H1 (cell line): Measurements from ENCODE around the gene MYORG. TPM values are rescaled to one million over a fixed set of nuclear protein-coding genes. Genes with fewer than 3 reads are reported as not detected.

Experiments used
- BACH1 ChIP-seq: IDR thresholded peaks from 2 replicates; pipeline ENCODE4 v1.6.1; 2012; ENCODE audit warnings: low read length, improper control_type of control experiment
- BCL11A ChIP-seq, 2 experiments: IDR thresholded peaks; one replicate each; pipeline ENCODE4 v1.6.1; 2011; ENCODE audit warnings: low read depth in 2 of 2, low read length in 2 of 2, mild to moderate bottlenecking in 2 of 2
- BRCA1 ChIP-seq: IDR thresholded peaks from 2 replicates; pipeline ENCODE4 v1.6.1; 2012; ENCODE audit warnings: low read depth, low read length, improper control_type of control experiment
- CEBPB ChIP-seq: IDR thresholded peaks from 2 replicates; pipeline ENCODE4 v1.6.1; 2012; ENCODE audit warnings: low read depth, low read length
- EZH2 ChIP-seq: fragments of 200-600 bp; sonication (generic); IDR thresholded peaks from 2 replicates; pipeline ENCODE4 v1.7.1; 2012; ENCODE audit warnings: low read depth, mild to moderate bottlenecking, moderate library complexity, low read length, inconsistent platforms; ENCODE audit not compliant: severe bottlenecking
- FOSL1 ChIP-seq: IDR thresholded peaks from 2 replicates; pipeline ENCODE4 v1.6.1; 2011; ENCODE audit warnings: mild to moderate bottlenecking, low read depth, low read length, moderate library complexity; ENCODE audit not compliant: insufficient read depth
- HDAC2 ChIP-seq, 2 experiments: fragments of 300-600 bp in 1 of 2; sonication (generic) in 1 of 2; IDR thresholded peaks; 2 replicates each; pipeline ENCODE4 v1.6.1; 2011 to 2012; ENCODE audit warnings: low read depth in 2 of 2, low read length in 2 of 2, mild to moderate bottlenecking in 2 of 2, moderate library complexity in 2 of 2, borderline replicate concordance in 1 of 2, inconsistent platforms in 1 of 2
- KDM4A ChIP-seq: IDR thresholded peaks from one replicate; pipeline ENCODE4 v1.7.1; 2012; ENCODE audit warnings: low read depth, mild to moderate bottlenecking, moderate library complexity, low read length, inconsistent platforms; ENCODE audit not compliant: severe bottlenecking
- NANOG ChIP-seq: IDR thresholded peaks from 2 replicates; pipeline ENCODE4 v1.6.1; 2011; ENCODE audit warnings: low read length, low read depth, mild to moderate bottlenecking, inconsistent platforms; ENCODE audit not compliant: insufficient read depth, poor library complexity, severe bottlenecking
- NRF1 ChIP-seq: IDR thresholded peaks from 2 replicates; pipeline ENCODE4 v1.6.1; 2011; ENCODE audit warnings: mild to moderate bottlenecking, low read depth, low read length, improper control_type of control experiment
- POLR2A ChIP-seq, 2 experiments: IDR thresholded peaks; 1 replicate in 1 of 2; 2 replicates in 1 of 2; pipeline ENCODE4 v1.6.1; 2011; ENCODE audit warnings: low read depth in 2 of 2, low read length in 2 of 2, mild to moderate bottlenecking in 2 of 2; ENCODE audit errors: control extremely low read depth in 1 of 2
- POLR2AphosphoS5 ChIP-seq: IDR thresholded peaks from 2 replicates; pipeline ENCODE4 v1.6.1; 2011; ENCODE audit warnings: low read depth, low read length
- SAP30 ChIP-seq: fragments of 300-600 bp; sonication (generic); IDR thresholded peaks from 2 replicates; pipeline ENCODE4 v1.7.1; 2012; ENCODE audit warnings: low read length, moderate library complexity, mild to moderate bottlenecking, inconsistent platforms; ENCODE audit not compliant: insufficient read depth, insufficient replicate concordance
- SP2 ChIP-seq: IDR thresholded peaks from 2 replicates; pipeline ENCODE4 v1.6.1; 2012; ENCODE audit warnings: mild to moderate bottlenecking, low read length, inconsistent platforms
- SUZ12 ChIP-seq: fragments of 200-600 bp; sonication (generic); IDR thresholded peaks from 2 replicates; pipeline ENCODE4 v1.6.1; 2012; ENCODE audit warnings: mild to moderate bottlenecking, inconsistent platforms, low read length, moderate library complexity, mixed read lengths
- polyA plus RNA-seq, 7 experiments: library from polyadenylated mRNA; depleted of rRNA in 3 of 7; stranded (reverse) in 5 of 7; unstranded in 2 of 7; fragments of >200 nt in 5 of 7; fragments of 200-250 nt in 2 of 7; gene quantifications; 1 replicate in 5 of 7; 2 replicates in 1 of 7; 4 replicates in 1 of 7; pipeline versions ENCODE4 v1.2.1 to v1.2.3, GENCODE V29; 2011 to 2013; ENCODE audit warnings: missing spikeins in 2 of 7, mixed read lengths in 2 of 7
- total RNA-seq: library from RNA; stranded (reverse); fragmentation: NEBNext Ultra II Directional; extraction: Animal tissue kit (Norgen Biotek cat#: 25700); gene quantifications from 2 replicates; pipeline ENCODE4 v1.2.1, GENCODE V29; 2021
- TF ChIP-seq, protein P1 (sequence below): IDR thresholded peaks from 2 replicates; pipeline ENCODE4 v1.6.1; 2012; ENCODE audit warnings: low read length, inconsistent platforms
- TF ChIP-seq, protein P2 (sequence below): IDR thresholded peaks from 2 replicates; pipeline ENCODE4 v1.6.1; 2012; ENCODE audit warnings: inconsistent platforms
- TF ChIP-seq, protein P3 (sequence below), 3 experiments: IDR thresholded peaks; 1 replicate in 2 of 3; 2 replicates in 1 of 3; pipeline versions ENCODE4 v1.5.1 to v1.6.1; 2011; ENCODE audit warnings: low read length in 3 of 3, mild to moderate bottlenecking in 3 of 3, inconsistent platforms in 2 of 3, low read depth in 1 of 3, moderate library complexity in 1 of 3; ENCODE audit not compliant: insufficient read depth in 1 of 3; ENCODE audit errors: control extremely low read depth in 1 of 3

The MYORG gene
- total and polyA plus RNA-seq, 2 of the 8 experiments (the other 6 are each of a cell fraction or from before 2014, with no cell fraction given), result 1.2 to 5.9 TPM

DNA sequence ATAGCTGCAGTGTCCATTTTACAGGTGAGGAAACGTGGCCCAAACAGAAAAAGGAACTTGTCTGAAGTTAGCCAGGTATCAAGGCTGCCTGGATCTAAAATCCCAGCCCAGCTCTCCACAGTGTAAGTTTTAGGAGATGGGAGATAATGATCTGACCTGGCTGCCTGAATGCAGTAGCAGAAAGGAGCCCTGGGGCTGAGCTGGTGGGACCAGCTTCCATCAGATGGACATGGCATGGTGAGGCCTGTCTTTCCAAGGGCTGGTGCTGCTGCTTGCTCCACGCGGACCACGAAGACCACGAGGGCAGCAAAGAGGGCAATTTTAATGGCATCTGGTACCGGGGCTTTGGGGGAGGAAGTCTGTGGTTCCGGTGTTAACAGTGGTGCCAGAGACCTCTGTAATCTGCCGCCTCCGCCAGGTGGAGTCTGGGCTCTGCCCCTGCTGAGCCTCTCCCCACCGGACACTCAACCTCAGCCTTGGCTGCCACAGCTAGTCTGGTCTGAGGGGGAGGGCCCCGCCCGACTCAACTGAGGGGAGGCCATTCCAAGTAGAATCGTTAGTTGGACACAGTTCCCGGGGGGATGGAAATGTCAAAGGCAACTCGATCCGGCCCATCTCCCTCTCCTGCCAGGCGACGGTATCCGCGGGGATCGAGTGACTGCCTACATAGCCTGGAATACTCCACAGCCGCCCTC is 650 bp downstream of the MYORG start (continued):
- TF ChIP-seq, protein P1, sequence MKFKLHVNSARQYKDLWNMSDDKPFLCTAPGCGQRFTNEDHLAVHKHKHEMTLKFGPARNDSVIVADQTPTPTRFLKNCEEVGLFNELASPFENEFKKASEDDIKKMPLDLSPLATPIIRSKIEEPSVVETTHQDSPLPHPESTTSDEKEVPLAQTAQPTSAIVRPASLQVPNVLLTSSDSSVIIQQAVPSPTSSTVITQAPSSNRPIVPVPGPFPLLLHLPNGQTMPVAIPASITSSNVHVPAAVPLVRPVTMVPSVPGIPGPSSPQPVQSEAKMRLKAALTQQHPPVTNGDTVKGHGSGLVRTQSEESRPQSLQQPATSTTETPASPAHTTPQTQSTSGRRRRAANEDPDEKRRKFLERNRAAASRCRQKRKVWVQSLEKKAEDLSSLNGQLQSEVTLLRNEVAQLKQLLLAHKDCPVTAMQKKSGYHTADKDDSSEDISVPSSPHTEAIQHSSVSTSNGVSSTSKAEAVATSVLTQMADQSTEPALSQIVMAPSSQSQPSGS, result no peak
- TF ChIP-seq HDAC2 (IDR thresholded peaks at IDR 0.05; ENCODE audit: borderline replicate concordance in 1 of 2, low read depth in 2 of 2, low read length in 2 of 2), result no peak
- no peak for TF ChIP-seq KDM4A
- no peak for TF ChIP-seq EZH2
- no peak for TF ChIP-seq POLR2AphosphoS5
- TF ChIP-seq, protein P2, sequence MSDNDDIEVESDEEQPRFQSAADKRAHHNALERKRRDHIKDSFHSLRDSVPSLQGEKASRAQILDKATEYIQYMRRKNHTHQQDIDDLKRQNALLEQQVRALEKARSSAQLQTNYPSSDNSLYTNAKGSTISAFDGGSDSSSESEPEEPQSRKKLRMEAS, result peak; percentile 37; the same call in 1 of the 2 replicates
- TF ChIP-seq, protein P3, sequence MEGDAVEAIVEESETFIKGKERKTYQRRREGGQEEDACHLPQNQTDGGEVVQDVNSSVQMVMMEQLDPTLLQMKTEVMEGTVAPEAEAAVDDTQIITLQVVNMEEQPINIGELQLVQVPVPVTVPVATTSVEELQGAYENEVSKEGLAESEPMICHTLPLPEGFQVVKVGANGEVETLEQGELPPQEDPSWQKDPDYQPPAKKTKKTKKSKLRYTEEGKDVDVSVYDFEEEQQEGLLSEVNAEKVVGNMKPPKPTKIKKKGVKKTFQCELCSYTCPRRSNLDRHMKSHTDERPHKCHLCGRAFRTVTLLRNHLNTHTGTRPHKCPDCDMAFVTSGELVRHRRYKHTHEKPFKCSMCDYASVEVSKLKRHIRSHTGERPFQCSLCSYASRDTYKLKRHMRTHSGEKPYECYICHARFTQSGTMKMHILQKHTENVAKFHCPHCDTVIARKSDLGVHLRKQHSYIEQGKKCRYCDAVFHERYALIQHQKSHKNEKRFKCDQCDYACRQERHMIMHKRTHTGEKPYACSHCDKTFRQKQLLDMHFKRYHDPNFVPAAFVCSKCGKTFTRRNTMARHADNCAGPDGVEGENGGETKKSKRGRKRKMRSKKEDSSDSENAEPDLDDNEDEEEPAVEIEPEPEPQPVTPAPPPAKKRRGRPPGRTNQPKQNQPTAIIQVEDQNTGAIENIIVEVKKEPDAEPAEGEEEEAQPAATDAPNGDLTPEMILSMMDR (IDR thresholded peaks at IDR 0.05; ENCODE audit: control extremely low read depth in 1 of 3, insufficient read depth in 1 of 3, low read depth in 1 of 3, low read length in 3 of 3), result peak in 2 of 3 experiments; percentile 38 to 44; a peak in 3 of 4 replicates
- TF ChIP-seq CEBPB, result no peak
- no peak for TF ChIP-seq BRCA1
- no peak for TF ChIP-seq NANOG
- no peak for TF ChIP-seq NRF1
- TF ChIP-seq FOSL1, result no peak
- peak; percentile 57 for TF ChIP-seq SAP30
- TF ChIP-seq SP2, result no peak
- no peak for TF ChIP-seq POLR2A (IDR thresholded peaks at IDR 0.05; ENCODE audit: control extremely low read depth in 1 of 2, low read depth in 2 of 2, low read length in 2 of 2)
- no peak for TF ChIP-seq SUZ12
- no peak for TF ChIP-seq BCL11A (IDR thresholded peaks at IDR 0.05; ENCODE audit: low read depth in 2 of 2, low read length in 2 of 2)
- no peak for TF ChIP-seq BACH1
